Mesothelial cell of epicardium (in vitro differentiated cells): ENCODE results near the gene RAP1A. TPM values are rescaled to one million over a fixed set of nuclear protein-coding genes. Genes with fewer than 3 reads are reported as not detected.

Source experiments
- DNase-seq, 2 experiments: peaks; one replicate each; pipeline ENCODE4 v3.0.0; 2021; ENCODE audit warnings: low spot score in 2 of 2; ENCODE audit not compliant: unreplicated experiment in 2 of 2
- H3K27ac Mint-ChIP-seq: 2 replicates; pipeline ENCODE4 v1.8.0; 2021; ENCODE audit warnings: mixed read lengths
- H3K27me3 Mint-ChIP-seq: 2 replicates; pipeline ENCODE4 v1.8.0; 2021; ENCODE audit warnings: low read depth, mixed read lengths
- H3K36me3 Mint-ChIP-seq: 2 replicates; pipeline ENCODE4 v1.8.0; 2021; ENCODE audit warnings: mixed read lengths
- H3K4me1 Mint-ChIP-seq: 2 replicates; pipeline ENCODE4 v1.8.0; 2021; ENCODE audit warnings: mixed read lengths
- H3K4me3 Mint-ChIP-seq: 2 replicates; pipeline ENCODE4 v1.8.0; 2021; ENCODE audit warnings: mild to moderate bottlenecking, moderate library complexity, mixed read lengths
- H3K9me3 Mint-ChIP-seq: 2 replicates; pipeline ENCODE4 v1.8.0; 2021; ENCODE audit warnings: mixed read lengths
- total RNA-seq: library from RNA; stranded (reverse); gene quantifications from 3 replicates; pipeline ENCODE4 v1.2.1, GENCODE V29; 2021
- TF ChIP-seq, protein P1 (sequence below): fragments of 200-600 bp; sonication (generic); IDR thresholded peaks from one replicate; pipeline ENCODE4 v1.5.0; 2021; ENCODE audit warnings: antibody characterized with exemption; ENCODE audit not compliant: unreplicated experiment

Gene RAP1A
- total RNA-seq, 1 donor from 2014 or later, result 28.3 TPM

- H3K27ac Mint-ChIP-seq, result no peak overlapping the region
- no peak for DNase-seq
These were observed 113.8 kb downstream of the RAP1A start for GRCh38 chr1:111733183-111733991.

DNA sequence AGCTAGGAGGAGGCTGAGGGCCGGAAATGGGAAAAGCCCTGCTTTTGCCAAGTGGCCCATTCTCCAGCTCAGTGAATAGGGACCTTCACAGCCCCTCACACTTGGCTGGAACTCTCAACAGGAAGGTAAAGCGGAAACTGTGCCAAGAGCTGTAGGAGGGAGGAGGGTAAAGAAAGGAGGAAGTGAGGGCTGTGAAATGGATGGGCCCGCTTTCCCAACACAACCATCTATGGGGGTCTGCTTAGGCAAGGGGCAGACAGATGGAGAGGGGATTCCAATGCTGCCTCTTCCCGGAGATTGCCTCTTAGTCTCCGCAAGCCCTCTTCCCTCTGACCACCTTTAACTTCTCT lies 114.4 kb downstream of the RAP1A start:
- H3K4me3 Mint-ChIP-seq, result no peak overlapping the region
- no peaks in the 10 kb centered on the region for H3K36me3 Mint-ChIP-seq
- H3K9me3 Mint-ChIP-seq, result no peaks in the 10 kb centered on the region
- no peak for DNase-seq
- H3K27me3 Mint-ChIP-seq, result peaks cover 32% of the 10 kb centered on the region
- no peak overlapping the region for H3K27ac Mint-ChIP-seq
- TF ChIP-seq, protein P1, sequence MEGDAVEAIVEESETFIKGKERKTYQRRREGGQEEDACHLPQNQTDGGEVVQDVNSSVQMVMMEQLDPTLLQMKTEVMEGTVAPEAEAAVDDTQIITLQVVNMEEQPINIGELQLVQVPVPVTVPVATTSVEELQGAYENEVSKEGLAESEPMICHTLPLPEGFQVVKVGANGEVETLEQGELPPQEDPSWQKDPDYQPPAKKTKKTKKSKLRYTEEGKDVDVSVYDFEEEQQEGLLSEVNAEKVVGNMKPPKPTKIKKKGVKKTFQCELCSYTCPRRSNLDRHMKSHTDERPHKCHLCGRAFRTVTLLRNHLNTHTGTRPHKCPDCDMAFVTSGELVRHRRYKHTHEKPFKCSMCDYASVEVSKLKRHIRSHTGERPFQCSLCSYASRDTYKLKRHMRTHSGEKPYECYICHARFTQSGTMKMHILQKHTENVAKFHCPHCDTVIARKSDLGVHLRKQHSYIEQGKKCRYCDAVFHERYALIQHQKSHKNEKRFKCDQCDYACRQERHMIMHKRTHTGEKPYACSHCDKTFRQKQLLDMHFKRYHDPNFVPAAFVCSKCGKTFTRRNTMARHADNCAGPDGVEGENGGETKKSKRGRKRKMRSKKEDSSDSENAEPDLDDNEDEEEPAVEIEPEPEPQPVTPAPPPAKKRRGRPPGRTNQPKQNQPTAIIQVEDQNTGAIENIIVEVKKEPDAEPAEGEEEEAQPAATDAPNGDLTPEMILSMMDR, result no peak
- peaks cover 19% of the 10 kb centered on the region for H3K4me1 Mint-ChIP-seq

More at GRCh38 chr1:111733183-111733991, 113.8 kb downstream of the RAP1A start:
- TF ChIP-seq, protein P1, result no peak
- H3K4me3 Mint-ChIP-seq, result no peak overlapping the region
- no peaks in the 10 kb centered on the region for H3K36me3 Mint-ChIP-seq
- H3K9me3 Mint-ChIP-seq, result no peaks in the 10 kb centered on the region
- peaks cover 28% of the 10 kb centered on the region for H3K27me3 Mint-ChIP-seq
- H3K4me1 Mint-ChIP-seq, result peaks cover 16% of the 10 kb centered on the region

GRCh38 chr1:111734426-111734825 lies 114.8 kb downstream of the RAP1A start:
- TF ChIP-seq, protein P1, result no peak
- H3K4me3 Mint-ChIP-seq, result no peak overlapping the region
- H3K4me1 Mint-ChIP-seq, result peaks cover 19% of the 10 kb centered on the region
- no peaks in the 10 kb centered on the region for H3K36me3 Mint-ChIP-seq
- no peak for DNase-seq
- H3K9me3 Mint-ChIP-seq, result no peaks in the 10 kb centered on the region
- H3K27ac Mint-ChIP-seq, result no peak overlapping the region
- H3K27me3 Mint-ChIP-seq, result peaks cover 32% of the 10 kb centered on the region

DNA sequence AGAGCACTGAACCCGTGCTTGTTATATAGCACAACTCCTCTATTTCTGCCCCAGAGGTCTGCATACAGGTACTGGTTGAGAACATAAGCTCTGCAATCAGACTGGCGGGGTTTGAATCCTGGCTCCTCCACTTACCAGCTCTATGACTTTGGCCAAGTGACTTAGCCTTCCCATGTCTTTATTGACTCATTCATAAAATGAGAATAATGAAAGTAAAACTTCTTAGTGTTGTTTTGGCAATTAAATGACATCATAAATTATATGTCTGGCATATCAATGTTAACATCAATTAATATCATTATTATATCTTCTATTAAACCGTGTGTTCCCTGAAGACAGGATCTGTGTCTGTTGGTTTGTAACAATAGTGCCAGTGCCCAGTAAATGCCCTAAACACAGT lies 115.3 kb downstream of the RAP1A start:
- no peaks in the 10 kb centered on the region for H3K36me3 Mint-ChIP-seq
- no peak overlapping the region for H3K27ac Mint-ChIP-seq
- H3K27me3 Mint-ChIP-seq, result peaks cover 37% of the 10 kb centered on the region
- TF ChIP-seq, protein P1, result no peak
- no peak for DNase-seq
- H3K9me3 Mint-ChIP-seq, result no peaks in the 10 kb centered on the region
- no peak overlapping the region for H3K4me3 Mint-ChIP-seq
- H3K4me1 Mint-ChIP-seq, result peaks cover 22% of the 10 kb centered on the region

GRCh38 chr1:111735321-111735720 lies 115.7 kb downstream of the RAP1A start:
- no peaks in the 10 kb centered on the region for H3K9me3 Mint-ChIP-seq
- H3K4me1 Mint-ChIP-seq, result peaks cover 21% of the 10 kb centered on the region
- no peak for DNase-seq
- no peak overlapping the region for H3K4me3 Mint-ChIP-seq
- TF ChIP-seq, protein P1, result no peak
- H3K27me3 Mint-ChIP-seq, result peaks cover 39% of the 10 kb centered on the region
- H3K36me3 Mint-ChIP-seq, result no peaks in the 10 kb centered on the region
- no peak overlapping the region for H3K27ac Mint-ChIP-seq
